Lower leg skin (tissue), 3 donors: Measurements from ENCODE around the gene APBA3.

Experiments used
- POLR2A ChIP-seq, 2 donors: fragments of 450-650 bp; IDR thresholded peaks; one replicate each; pipeline ENCODE4 v1.6.1; 2016 to 2017; ENCODE audit warnings: antibody characterized with exemption in 2 of 2, mild to moderate bottlenecking in 1 of 2, moderate library complexity in 1 of 2
- TF ChIP-seq, protein P1 (sequence below), 3 donors: fragments of 450-650 bp; IDR thresholded peaks; one replicate each; pipeline ENCODE4 v1.5.1; 2016; ENCODE audit warnings: antibody characterized with exemption in 3 of 3, mild to moderate bottlenecking in 3 of 3, moderate library complexity in 2 of 3

DNA sequence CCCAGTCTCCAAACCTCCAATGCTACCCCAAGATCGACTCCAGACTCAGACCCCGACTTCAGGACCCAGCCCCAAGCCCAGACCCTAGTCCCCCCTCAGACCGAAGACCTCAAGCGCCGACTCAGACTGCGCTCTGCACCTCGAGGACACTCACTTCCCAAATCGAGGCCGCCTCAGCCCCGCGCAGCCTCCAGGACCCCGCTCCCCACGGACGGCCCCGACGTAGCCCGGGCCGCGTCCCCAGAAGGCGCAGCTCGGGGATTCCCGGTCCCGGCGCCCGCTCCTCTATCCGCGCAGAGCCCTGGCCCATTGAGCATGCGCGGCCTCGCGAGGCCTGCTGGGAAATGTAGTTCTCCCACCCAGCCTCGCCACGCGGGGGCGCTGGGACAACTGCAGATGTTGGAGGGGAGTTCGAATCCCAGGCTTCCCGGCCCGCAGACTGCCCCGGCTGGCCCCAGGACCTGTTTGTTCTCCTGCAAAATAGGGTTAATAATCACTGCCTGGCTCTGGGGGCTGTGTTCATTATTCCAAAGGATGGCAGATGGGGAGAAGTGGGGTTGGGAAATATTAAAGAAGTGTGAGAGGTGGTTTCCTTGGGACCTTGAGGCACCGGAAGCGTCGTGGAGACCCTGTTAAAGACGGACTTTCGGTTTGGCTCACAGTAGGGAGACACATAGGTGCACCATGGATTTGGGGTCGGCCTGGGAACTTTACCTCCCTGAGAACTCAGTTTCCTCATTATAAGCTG, at the start of gene APBA3:
- no peak for TF ChIP-seq POLR2A (IDR thresholded peaks at IDR 0.05)
- TF ChIP-seq, protein P1, sequence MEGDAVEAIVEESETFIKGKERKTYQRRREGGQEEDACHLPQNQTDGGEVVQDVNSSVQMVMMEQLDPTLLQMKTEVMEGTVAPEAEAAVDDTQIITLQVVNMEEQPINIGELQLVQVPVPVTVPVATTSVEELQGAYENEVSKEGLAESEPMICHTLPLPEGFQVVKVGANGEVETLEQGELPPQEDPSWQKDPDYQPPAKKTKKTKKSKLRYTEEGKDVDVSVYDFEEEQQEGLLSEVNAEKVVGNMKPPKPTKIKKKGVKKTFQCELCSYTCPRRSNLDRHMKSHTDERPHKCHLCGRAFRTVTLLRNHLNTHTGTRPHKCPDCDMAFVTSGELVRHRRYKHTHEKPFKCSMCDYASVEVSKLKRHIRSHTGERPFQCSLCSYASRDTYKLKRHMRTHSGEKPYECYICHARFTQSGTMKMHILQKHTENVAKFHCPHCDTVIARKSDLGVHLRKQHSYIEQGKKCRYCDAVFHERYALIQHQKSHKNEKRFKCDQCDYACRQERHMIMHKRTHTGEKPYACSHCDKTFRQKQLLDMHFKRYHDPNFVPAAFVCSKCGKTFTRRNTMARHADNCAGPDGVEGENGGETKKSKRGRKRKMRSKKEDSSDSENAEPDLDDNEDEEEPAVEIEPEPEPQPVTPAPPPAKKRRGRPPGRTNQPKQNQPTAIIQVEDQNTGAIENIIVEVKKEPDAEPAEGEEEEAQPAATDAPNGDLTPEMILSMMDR (IDR thresholded peaks at IDR 0.05), result peak in 1 of 3 donors; percentile 80
